Testis (tissue), 3 donors: Measurements from ENCODE around the gene SLC15A4. TPM values are rescaled to one million over a fixed set of nuclear protein-coding genes. Genes with fewer than 3 reads are reported as not detected.

Experiments
- DNase-seq: peaks from one replicate; pipeline ENCODE4 v3.0.0-alpha.2; 2019
- H3K27ac ChIP-seq, 2 donors: fragments of 200-600 bp; sonication (generic); one replicate each; pipeline ENCODE4 v1.5.1; 2019
- H3K27me3 ChIP-seq: fragments of 200-600 bp; sonication (generic); one replicate; pipeline ENCODE4 v1.5.1; 2019
- H3K36me3 ChIP-seq: fragments of 200-600 bp; sonication (generic); one replicate; pipeline ENCODE4 v1.5.1; 2017; ENCODE audit warnings: low read depth; ENCODE audit errors: missing control alignments
- H3K4me1 ChIP-seq: fragments of 200-600 bp; sonication (generic); one replicate; pipeline ENCODE4 v1.5.1; 2019
- H3K4me3 ChIP-seq, 2 donors: fragments of 200-600 bp; sonication (generic); one replicate each; pipeline ENCODE4 v1.5.1; 2017 to 2019
- H3K9me3 ChIP-seq: fragments of 200-600 bp; sonication (generic); one replicate; pipeline ENCODE4 v1.5.1; 2017
- CTCF ChIP-seq, 3 experiments: fragments of 450-650 bp in 2 of 3; fragments of 200-600 bp in 1 of 3; sonication (generic) in 1 of 3; IDR thresholded peaks; one replicate each; pipeline ENCODE4 v1.5.1; 2016 to 2019; ENCODE audit warnings: antibody characterized with exemption in 3 of 3, mild to moderate bottlenecking in 2 of 3, moderate library complexity in 1 of 3
- POLR2A ChIP-seq: fragments of 450-650 bp; IDR thresholded peaks from one replicate; pipeline ENCODE4 v1.6.1; 2017; ENCODE audit warnings: antibody characterized with exemption, mild to moderate bottlenecking, moderate library complexity
- WGBS, 2 donors: methylation state at CpG; one replicate each; pipeline ENCODE4 v1.1.5; 2018; 5-methylcytosine and 5-hydroxymethylcytosine counted together
- intact Hi-C: fragments of 100-400 bp; cut with DNase I; formaldehyde crosslinking; loops from one replicate; pipeline ENCODE4 v1.15.1; 2023; ENCODE audit warnings: low total_unique reads
- polyA plus RNA-seq: library from polyadenylated mRNA; stranded (reverse); fragments of 350-450 nt; fragmentation: Illumina TruSeq; extraction: RNeasy Lipid Tissue Mini Kit (QIAGEN cat#74804); gene quantifications from one replicate; pipeline ENCODE4 v1.2.3, GENCODE V29; 2014; ENCODE audit warnings: low read depth, low replicate concordance; ENCODE audit not compliant: insufficient read depth
- total RNA-seq, 2 donors: library from RNA; depleted of rRNA; stranded (reverse); fragments of >200 nt; gene quantifications; one replicate each; pipeline ENCODE4 v1.2.3, GENCODE V29; 2016

SLC15A4 gene
- total and polyA plus RNA-seq, 3 donors from 2014 or later, result 59.7 to 83.7 (median 81.3) TPM

- Histone ChIP-seq H3K27me3 (no peaks in the 10 kb centered on the region), H3K9me3 (no peaks in the 10 kb centered on the region), H3K27ac (no peak overlapping the region), H3K36me3 (no peaks in the 10 kb centered on the region), H3K4me1 (no peaks in the 10 kb centered on the region), H3K4me3 (no peak overlapping the region)
- 83% methylated on average over 7 of the region's 7 CpGs for whole genome bisulfite sequencing, 2 donors
- no peak for DNase-seq
- intact Hi-C loops, result no loop called here
- no peak for TF ChIP-seq POLR2A
- TF ChIP-seq CTCF (IDR thresholded peaks at IDR 0.05), result no peak
Observed at GRCh38 chr12:128743916-128744315, 79.8 kb downstream of the SLC15A4 start.

Other genes with a start within 250 kb of the SLC15A4 start
- 10 to 100 TPM; 10.0 to 18.0 TPM for gene GLT1D1, start 29.5 kb upstream of the SLC15A4 start, total RNA-seq
- gene GLT1D1, start 29.5 kb upstream of the SLC15A4 start, polyA plus RNA-seq, result 42.3 TPM